Gastroesophageal sphincter (tissue), 3 donors: Measurements from ENCODE around the gene TRMT112.

Experiments used
- CTCF ChIP-seq, 4 experiments: fragments of 200-600 bp in 2 of 4; fragments of 450-650 bp in 2 of 4; sonication (generic) in 1 of 4; IDR thresholded peaks; one replicate each; pipeline ENCODE4 v1.5.1; 2017 to 2019; ENCODE audit warnings: antibody characterized with exemption in 4 of 4, mild to moderate bottlenecking in 2 of 4, moderate library complexity in 2 of 4
- POLR2A ChIP-seq, 2 donors: fragments of 450-650 bp; IDR thresholded peaks; one replicate each; pipeline ENCODE4 v1.6.1; 2017; ENCODE audit warnings: antibody characterized with exemption in 2 of 2, mild to moderate bottlenecking in 2 of 2, moderate library complexity in 1 of 2

GRCh38 chr11:64281957-64282770, 35.2 kb downstream of the TRMT112 start:
- TF ChIP-seq CTCF (IDR thresholded peaks at IDR 0.05) (no peak), POLR2A (IDR thresholded peaks at IDR 0.05) (no peak)
